NCI-H1105 treated with DMSO at 0.1 percent for 48 hours (cell line): ENCODE measurements around the gene PPARG.
"Not testable (repeated sequence)": the region's sequence is repeated elsewhere in the genome, so short reads cannot be mapped to it uniquely, and the experiment has no call there.

Source experiments
- DNase-seq: peaks from one replicate; lab custom pipeline; 2025; lab: John Stamatoyannopoulos, UW

The PPARG gene

DNA sequence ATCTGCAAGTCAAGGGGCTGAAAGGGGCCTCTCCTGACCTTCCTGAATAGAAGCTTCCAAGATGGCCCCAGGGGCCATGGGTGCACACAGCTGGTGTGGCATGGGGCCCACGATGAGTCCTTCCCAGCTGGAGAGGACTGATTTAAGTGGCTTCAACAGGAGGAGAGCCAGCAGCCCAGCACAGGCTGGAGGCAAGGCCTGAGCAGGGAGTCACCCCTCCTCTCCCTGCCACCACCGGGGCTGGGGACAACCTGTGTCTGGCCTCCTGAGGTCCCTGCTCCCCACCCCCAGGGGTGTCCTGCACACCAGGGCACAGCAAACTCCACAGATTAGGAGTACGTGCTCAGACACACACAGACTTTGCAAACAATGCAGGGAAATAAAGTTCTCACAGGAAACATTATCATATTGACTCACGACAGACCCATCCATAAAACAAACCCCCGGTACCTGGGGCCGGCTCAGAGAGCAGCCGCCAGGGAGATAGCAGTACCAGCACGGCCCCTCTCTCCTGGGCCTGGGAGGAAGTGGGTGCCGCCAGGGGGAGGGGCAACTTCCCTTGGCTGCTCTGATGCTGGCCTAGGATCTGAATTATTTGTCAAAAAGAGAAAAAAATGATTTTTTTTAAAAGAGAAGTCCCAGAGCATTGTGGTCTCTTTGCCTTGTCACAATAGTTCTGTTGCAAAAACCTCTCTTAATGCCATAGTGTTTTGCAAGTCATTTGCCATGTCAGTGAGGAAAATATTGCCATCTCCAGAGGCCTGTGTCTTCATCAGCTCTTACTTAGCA, 173.5 kb downstream of the PPARG start:
- DNase-seq: no peak

DNA sequence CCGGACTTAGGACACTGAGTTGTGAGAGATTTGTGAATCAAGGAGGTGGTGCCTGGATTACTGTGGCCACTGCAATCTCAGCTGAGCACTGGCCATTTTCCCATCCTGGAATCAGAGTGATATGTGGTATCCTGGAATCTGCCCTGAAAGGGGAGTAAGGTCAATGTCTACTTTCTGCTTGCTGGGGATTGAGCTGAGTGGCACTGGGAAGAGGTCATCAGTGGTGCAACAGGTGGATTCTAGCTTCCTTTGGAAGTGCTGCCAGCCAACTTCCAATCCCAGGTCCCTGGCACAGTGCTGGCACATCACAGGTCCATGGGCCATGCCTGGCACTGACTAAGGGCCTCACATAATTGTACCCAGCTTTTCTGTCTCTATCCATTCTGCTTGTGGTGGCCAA, 174.8 kb downstream of the PPARG start:
- no peak for DNase-seq

DNA sequence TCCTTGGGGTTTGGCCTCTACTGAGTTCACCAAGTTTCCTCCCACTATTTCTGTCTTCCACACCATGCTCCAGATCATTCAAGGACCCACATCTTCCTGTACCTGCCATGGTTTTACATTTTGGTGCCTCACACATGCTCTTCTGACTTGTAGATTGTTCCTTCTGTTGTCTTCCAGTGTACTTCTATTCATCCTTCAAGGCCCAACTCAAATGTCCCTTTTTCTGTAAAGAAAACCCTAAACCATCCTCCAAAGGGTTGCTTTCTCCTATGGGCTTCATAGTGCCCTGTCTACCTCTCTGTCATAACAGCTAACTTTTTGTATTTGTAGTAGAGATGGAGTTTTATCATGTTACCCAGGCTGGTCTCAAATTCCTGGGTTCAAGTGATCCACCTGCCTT, 175.3 kb downstream of the PPARG start:
- no peak for DNase-seq

DNA sequence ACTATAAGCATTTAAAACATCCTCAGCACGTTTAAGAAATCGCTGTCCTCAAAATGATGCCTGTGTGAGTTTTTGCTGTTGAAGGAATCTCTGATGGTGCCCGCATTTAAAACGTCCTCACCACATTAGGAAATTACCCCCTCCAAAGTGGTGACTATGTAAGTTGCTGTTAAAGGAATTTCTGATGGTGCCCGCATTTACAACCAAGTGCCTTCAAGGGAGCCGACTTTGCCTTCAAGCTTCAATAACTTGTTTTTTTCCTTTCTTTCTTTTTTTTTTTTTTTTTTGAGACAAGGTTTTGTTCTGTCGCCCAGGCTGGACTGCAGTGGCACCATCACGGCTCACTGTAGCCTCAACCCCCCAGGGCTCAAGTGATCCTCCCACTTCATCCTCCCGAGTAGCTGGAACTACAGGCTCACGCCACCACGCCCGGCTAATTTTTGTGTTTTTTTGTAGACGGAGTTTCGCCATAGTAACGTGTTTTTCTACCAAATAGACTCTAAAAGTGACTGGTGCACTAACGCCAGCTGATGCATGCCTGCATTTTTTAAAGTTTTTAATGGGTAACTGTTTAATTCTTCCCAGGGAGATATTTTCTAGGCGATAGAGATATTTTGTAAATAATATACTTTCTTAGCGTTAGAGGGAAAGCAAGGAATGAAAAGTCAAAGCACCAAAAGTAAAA, 176.4 kb downstream of the PPARG start:
- no peak for DNase-seq

- DNase-seq: no peak
Observed at GRCh38 chr3:12465836-12466225, 177.0 kb downstream of the PPARG start.

- DNase-seq: no peak
Observed at GRCh38 chr3:12467746-12468145, 178.9 kb downstream of the PPARG start.

GRCh38 chr3:12468276-12468675, 179.4 kb downstream of the PPARG start:
- DNase-seq: no peak

GRCh38 chr3:12468757-12469156, 179.9 kb downstream of the PPARG start:
- DNase-seq: no peak

GRCh38 chr3:12469222-12469621, 180.4 kb downstream of the PPARG start:
- not testable (repeated sequence) for DNase-seq

DNA sequence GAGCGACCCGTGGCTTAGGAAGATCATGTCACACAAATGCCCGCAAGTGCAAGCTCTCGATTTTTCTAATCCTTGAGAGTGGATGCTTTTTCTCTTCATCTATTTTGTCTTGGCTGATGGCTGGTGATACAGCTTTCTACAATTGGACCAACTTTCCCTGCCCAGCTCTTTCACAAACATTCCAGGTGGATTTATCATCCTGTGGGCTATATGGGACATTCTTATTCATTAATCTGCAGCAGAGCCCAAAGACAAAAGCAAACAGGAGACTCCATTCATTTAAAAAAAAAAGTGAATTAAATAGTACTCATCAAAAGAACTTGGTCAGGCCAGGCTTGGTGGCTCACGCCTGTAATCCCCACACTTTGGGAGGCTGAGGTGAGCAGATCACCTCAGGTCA, 181.2 kb downstream of the PPARG start:
- no peak for DNase-seq

- DNase-seq: no peak
Observed at GRCh38 chr3:12470680-12471079, 181.8 kb downstream of the PPARG start.

GRCh38 chr3:12471241-12471640, 182.4 kb downstream of the PPARG start:
- no peak for DNase-seq

GRCh38 chr3:12472000-12472610, 183.2 kb downstream of the PPARG start:
- DNase-seq: no peak

DNA sequence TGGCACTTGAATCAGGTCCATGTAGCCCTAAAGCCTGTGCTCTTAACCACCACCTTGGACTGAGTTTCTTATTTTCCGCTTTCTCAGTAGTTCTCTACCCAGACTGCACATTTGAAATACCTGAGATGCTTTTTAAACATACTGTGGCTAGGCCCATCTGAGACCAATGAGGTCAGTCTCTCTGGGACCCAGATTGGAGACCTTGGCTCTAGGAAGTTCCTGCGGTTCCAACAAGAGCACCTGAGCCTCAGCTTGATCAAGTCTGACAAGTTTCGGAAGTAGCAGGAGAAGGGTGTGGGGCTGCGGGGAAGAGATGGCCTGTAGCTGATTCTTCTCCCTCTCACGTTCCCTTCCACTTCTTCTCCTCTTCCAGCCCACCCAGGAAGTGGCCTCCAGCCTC, 183.9 kb downstream of the PPARG start:
- DNase-seq: no peak

- DNase-seq: no peak
Observed at GRCh38 chr3:12473511-12473910, 184.6 kb downstream of the PPARG start.

DNA sequence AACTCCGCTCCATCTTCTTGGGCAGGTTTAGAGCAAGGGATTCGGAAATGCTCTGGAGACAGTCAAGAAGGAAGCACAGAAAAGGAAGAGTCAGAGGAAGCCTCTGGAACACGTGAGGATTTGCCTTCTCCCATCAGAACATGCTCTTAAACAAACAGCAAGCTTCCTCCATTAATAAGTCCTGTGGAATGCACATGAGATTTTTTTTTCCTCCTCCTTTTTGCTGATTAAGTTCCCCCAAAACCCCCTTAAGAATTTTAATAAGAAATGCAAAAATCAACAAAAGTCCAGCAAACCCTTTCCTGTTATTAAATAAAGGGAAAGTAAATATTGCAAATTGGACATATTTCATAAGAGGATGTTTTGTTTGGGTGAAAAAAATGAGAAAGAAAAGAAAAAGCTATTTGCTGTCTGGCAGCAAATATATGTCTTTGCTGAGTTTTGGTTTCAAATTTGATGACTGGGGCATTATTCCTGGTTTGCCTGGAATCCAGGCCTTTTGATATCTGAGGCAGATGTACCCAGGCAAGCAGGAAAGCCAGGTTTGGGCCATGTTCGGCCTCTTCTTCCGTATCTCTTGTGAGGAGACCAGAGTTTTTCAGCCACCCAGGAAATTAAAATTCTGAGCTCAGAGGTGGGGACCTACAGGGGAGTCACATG, 187.5 kb downstream of the PPARG start:
- DNase-seq: no peak

GRCh38 chr3:12477256-12477655, 188.4 kb downstream of the PPARG start:
- no peak for DNase-seq

GRCh38 chr3:12478326-12478725, 189.5 kb downstream of the PPARG start:
- DNase-seq: no peak

DNA sequence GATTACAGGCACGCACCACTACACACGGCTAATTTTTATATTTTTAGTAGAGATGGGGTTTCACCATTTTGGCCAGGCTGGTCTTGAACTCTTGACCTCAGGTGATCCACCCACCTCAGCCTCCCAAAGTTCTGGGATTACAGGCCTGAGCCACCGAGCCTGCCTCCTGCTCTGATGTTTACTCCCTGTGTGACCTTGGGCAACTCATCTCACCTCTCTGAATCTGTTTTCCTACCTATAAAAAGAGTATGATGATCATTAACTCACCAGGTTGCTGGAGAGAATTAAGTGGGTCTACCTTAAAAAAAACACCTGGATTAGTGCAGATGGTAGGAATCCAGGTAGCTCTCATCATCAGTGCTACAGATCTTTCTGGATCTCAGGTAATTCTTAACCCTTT, 190.3 kb downstream of the PPARG start:
- not testable (repeated sequence) for DNase-seq

DNA sequence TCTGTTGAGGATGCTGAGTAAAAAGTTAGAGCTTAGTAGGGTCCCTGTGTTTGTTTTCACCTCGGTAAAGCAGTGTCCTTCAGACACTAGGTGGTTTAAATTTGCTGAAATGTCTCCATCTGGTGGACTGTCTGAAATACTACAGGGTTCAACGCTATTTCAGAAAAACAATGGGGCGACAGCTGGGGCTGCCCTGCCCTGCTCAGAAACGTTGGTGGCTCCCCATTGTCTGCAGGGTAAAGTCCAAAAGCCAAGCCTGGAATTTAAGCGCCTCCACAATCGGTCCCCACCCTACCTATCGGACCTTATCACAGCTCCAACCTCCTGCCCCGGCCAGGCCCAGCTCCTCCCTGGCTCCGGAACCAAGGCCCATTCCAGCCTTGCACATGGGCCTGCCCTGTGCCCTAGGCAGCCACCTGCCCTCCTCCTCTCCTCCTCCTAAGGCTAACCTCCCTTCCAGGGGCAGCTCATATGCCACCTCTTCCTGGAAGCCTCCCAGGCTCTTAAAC, 191.1 kb downstream of the PPARG start:
- DNase-seq: peak; percentile 54

- peak; percentile 35 for DNase-seq
Observed at GRCh38 chr3:12483410-12483809, 194.5 kb downstream of the PPARG start.

DNA sequence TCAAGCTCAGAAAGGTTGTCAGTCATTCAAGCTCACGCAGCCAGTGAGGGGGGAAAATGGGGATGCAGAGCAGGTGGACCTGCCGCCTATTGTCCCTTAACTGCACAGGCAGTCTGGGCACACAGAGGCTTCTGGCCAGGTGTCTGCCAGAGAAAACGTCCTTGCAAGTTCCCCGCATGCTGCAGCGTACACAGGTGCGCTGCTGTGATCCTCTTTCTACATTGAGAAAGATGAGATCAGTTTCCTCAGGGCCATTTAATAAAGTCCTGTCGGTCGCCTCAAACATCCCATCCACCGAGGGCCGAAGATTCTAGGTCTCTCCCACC, 195.0 kb downstream of the PPARG start:
- peak; percentile 70 for DNase-seq
